ENCODE measurements around the gene PPM1L.

PPM1L gene

DNA sequence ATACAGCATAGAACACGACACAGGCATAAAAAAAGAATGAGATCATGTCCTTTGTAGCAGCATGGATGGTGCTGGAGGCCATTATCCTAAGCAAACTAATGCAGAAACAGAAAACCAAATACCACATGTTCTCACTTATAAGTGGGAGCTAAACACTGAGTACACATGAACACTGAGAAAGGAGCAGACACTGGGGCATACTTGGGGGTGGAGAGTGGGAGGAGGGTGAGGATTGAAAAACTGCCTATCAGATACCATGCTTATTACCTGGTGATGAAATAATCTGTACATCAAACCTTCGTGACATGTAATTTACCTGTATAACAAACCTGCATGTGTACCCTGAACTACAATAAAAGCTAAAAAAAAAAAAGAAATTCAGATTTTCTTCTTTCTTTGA is 100.4 kb downstream of the PPM1L start:
- no peak for DNase-seq (ENCODE audit: low read depth)

DNA sequence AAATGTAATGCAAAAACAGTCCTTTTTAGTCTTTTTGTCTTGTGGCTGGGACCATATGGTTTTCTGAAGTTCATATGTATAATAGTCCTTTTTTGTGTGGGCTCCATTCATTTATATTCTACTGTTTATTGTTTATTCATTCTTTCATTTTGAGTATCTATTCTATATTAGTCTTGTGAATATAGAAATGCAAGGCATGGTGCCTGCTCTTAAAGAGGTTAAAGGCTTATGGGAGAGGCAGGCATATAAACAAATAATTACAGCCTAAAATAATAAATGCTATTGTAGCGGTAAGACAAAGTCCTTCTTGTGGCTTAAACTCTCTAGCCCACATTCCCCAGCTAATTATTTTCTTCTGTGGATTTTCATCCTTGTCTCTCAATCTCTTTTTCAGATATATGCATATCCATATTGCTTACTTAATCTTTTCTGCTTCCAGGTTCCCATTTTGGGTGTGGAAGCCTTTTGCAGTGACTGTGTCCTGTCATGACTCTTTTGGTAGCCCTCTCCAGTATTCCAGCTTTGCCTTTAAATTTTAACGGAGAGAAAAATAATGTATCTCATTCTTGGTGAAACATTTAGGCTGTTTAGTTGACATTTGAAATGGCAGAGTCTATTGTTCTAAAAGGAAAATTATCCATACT is 101.6 kb downstream of the PPM1L start:
- DNase-seq (ENCODE audit: low read depth): no peak

DNA sequence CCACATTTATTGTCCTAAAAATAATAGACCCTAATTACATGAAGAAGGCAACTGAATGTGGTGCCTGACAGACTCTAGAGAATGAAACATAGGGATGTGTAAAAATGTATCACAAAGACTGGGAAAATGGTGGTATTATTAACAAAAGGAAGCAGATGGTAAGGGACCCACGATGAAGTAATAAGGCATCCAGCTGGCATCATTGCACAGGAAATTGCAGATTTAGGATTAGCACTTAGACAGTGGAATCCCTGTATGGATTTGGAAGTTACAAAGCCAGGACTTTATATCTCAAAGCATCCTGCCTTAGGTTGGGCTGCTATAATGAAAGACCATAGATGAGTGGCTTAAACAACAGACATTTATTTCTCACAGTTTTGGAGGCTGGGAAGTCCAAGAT is 104.3 kb downstream of the PPM1L start:
- no peak for DNase-seq (ENCODE audit: low read depth)

- DNase-seq (ENCODE audit: low read depth): no peak
Observed at GRCh38 chr3:160869825-160870224, 113.8 kb downstream of the PPM1L start.

- no peak for DNase-seq (ENCODE audit: low read depth)
Observed at GRCh38 chr3:160870327-160870726, 114.3 kb downstream of the PPM1L start.

DNA sequence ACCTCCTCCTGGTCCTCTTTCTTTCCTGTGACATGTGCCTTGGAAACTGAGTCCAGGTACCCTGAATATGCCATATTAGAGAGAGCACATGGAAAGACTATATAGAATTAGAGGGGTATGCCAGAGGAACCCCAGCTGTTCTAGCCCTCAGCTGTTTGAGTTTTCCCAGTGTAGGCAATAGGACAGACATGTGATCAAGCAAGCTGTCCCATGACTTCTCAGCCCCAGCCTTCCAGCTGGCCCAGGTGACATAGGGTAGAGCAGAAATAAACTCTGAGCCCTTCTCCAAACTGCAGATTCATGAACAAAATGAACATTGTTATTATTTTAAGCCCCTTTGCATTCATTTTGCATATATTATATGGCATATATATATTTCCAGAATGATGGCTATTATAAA is 118.7 kb downstream of the PPM1L start:
- DNase-seq (ENCODE audit: low read depth): no peak

DNA sequence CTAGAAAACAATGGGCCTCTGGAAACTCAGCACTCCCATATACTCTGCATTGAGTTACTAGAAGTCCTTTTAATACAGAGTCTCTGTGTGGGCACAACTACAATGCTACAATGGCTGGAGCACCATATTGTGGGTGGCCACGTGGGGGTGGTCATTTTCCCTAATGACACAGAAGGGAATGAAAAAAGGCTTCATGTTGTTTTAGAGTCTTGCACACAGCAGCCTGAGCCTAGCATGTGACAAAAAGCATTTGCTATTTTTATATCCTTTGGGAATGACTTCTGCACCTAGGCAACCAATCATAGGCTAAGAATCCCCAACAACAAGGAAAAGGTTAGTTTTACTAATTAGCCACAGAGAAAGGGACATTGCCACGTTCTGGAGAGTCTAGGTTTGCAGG is 120.6 kb downstream of the PPM1L start:
- no peak for DNase-seq (ENCODE audit: low read depth)

DNA sequence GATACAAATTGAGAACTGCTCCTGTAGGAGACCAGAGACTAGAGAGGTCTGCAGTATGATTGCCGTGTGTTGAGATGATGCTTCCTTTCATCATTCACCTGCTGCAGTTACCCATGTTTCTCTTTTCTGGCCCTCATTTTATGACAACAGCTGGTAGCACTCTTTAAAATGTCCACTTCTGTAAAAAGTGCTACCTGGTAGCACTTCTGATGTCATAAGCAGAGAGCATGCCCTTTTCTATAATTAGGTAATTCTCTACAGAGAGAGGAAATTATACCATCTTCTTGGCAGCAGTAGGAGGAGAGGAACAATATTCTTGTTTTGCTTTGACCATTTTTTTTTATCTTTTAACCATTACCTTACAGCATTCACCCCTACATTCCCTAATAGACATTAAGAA is 123.8 kb downstream of the PPM1L start:
- DNase-seq (ENCODE audit: low read depth): no peak

- no peak for DNase-seq (ENCODE audit: low read depth)
Observed at GRCh38 chr3:160883373-160883772, 127.3 kb downstream of the PPM1L start.

DNA sequence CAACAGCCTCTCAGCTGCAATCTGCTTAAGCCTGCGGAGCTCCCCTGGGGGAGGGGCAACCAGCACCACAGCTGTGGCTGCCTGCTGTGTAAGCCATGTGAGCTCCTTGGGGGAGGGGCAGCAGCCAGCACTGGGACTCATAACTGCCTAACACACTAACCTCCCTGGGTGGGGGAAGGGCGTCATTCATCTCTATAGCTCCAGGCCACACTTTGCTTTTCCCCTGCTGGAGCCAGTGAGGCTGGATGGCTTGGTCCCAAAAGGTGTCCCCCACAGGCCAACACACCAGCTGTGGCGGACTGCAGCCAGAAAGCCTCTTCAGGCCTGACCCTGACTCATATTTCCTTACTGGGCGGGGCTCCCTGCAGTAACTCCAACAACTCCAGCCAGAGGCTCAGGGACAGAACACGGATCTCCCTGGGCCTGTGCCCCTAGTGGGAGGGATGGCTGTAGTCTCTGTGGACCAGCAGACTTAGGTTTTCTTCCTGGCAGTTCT is 129.8 kb downstream of the PPM1L start:
- no peak for DNase-seq (ENCODE audit: low read depth)

- DNase-seq (ENCODE audit: low read depth): no peak
Observed at GRCh38 chr3:160886421-160886820, 130.4 kb downstream of the PPM1L start.

- no peak for DNase-seq (ENCODE audit: low read depth)
Observed at GRCh38 chr3:160893207-160893606, 137.2 kb downstream of the PPM1L start.

DNA sequence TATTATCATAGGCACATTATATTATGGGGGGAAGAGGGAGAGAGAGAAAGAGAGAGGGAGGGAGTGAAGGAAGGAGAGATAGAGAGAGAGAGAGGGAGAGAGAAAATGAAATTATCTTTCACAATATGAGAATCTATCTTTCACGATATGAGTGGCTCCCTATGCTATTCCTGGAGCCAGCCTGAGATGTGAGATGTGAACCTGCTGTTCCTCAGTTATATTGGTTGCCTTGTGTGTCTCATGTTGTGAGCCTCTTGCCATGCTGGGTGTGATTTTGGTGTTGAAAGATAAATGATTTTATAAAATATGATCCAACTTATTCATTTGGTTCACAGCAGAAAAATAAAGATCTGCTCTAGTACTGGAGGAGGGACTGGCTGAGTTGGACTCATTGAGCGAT is 148.7 kb downstream of the PPM1L start:
- DNase-seq (ENCODE audit: low read depth): no peak

DNA sequence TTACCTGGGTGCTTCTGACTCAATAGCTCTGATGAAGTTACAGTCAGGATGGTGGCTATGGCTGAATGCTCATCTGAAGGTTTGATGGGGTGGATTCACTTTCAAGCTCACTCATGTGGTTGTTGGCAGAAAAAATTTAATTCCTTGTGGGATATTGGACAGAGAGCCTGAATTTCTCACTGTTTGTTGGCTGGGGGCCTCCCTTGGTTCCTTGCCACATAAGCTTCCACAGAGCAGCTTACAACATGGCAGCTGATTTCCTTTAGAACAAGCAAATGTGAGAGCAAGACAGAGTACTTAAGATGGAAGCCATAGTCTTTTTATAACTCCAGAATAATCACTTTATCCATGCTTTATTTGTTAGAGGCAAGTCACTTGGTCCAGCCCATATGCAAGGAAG is 150.6 kb downstream of the PPM1L start:
- no peak for DNase-seq (ENCODE audit: low read depth)

GRCh38 chr3:160909917-160910316 is 153.9 kb downstream of the PPM1L start:
- no peak for DNase-seq (ENCODE audit: low read depth)

- no peak for DNase-seq (ENCODE audit: low read depth)
Observed at GRCh38 chr3:160911411-160911810, 155.4 kb downstream of the PPM1L start.

GRCh38 chr3:160916472-160916871 is 160.4 kb downstream of the PPM1L start:
- no peak for DNase-seq (ENCODE audit: low read depth)

GRCh38 chr3:160919942-160920341 is 163.9 kb downstream of the PPM1L start:
- no peak for DNase-seq (ENCODE audit: low read depth)

DNA sequence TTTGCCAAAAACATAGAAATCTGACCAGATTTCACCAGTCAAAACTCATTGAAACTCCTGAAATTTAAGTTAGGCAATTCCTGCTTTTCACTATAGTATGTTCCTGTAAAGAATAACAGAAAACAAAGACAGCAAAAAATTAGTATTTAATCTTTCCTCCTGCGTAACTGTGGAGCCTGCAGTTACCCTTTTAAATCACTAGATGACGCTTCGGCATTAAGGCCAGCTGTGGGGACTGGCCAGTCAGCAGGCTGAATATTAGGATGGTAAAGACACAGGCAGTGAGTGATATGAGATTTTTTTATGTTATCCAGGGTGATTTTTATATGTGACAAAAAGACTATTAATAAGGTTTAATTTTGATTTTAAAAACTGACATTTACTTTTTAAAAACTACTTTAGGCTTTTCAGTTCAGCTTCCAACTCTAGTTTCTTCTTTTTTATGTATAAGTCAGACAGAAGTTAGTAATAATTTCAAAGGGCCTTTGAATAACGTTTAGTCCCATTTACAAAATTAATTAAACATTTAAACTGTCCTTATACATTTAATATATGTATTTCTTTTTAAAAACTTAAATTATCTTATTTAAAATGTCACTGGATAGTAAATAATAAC is 165.1 kb downstream of the PPM1L start:
- DNase-seq (ENCODE audit: low read depth): no peak

DNA sequence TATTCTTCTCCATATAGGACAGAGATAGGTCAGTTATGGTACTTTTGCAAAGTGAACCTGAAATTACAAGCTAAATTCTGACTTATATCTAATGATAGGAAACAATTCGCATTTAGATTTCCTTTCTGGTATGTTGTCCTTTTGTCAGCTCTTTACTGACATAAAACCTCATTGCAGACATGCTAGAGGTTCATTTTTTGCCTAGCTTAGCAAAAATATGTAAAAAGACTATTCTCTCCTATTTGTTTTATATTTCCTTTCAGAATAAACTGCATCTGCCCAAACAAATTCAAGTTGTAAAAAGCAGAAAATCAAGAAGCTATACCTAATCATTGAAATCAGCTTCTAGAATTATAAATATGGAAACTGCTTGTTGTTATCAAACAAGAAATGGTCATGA is 168.7 kb downstream of the PPM1L start:
- no peak for DNase-seq (ENCODE audit: low read depth)

- no peak for DNase-seq (ENCODE audit: low read depth)
Observed at GRCh38 chr3:160927620-160928019, 171.6 kb downstream of the PPM1L start.

DNA sequence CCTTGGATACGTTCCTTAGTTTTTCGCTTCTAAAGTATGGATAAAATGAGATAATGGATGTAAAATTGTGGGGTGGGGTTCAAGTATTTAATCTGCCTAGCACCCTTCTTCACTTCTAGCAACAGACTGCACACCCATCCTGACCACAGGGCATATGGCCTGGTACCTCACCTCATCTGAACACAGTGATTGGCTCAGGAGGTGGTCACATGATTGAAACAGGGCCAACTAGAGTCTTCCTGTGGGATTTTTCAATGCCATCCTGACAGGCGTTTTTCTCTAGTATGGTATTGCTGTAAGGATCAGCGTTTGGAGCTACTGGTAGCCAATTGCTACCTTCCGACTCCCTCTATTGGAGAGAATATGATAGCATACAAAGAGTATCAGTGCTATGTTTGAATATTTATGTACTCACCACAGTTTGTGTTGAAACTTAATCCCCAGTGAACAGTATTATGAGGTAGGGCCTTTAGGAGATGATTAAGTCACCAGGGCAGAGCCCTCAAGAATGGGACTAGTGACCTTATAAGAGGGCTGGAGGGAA is 172.2 kb downstream of the PPM1L start:
- DNase-seq (ENCODE audit: low read depth): no peak

DNA sequence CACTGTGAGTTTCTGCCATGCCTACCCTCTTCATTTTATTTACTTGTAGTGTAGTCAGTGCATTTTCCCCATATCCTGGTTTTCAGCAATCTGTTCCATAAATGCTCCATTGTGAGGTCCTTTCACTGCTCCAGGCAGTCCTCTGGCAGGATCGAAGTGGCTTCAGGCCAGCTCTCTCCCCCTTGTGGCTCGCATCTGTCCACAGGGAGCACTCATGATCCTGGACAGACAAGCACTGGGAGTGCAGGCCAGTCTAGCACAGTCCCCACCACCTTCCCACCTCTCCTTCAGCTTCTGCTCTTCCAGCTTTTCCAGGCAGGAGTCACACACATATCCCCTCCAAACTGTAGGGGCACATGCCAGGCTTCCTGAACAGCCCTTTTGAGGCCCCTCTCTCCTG is 173.6 kb downstream of the PPM1L start:
- no peak for DNase-seq (ENCODE audit: low read depth)

DNA sequence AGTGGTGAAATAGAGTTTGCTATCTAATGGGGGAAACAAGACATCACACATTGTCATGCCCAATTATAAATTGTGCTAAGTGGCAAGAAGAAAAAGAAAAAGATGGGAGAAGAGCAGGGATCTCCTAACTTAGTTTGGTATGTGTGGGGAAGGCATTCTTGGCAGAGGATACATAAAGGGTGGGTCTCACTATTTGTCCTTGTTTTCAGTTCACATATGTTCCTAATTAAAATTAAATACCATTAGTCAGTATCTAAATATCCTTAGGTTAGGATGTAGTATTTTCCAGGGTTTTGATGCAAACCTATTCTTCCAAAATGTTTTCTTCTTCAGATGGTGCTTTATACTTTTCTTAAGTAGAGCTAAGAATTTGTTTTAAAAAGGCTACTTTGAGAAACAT is 175.4 kb downstream of the PPM1L start:
- DNase-seq (ENCODE audit: low read depth): no peak

Measured in stimulated activated CD8-positive, alpha-beta memory T cell treated with anti-CD3 and anti-CD28 coated beads, Interleukin-15, amount 100 ng/mL, for 1 hour (primary cell).